ENCODE results near the gene FBXL14.

- no peak for TF ChIP-seq CTCF (IDR thresholded peaks at IDR 0.05)
- TF ChIP-seq POLR2A (IDR thresholded peaks at IDR 0.05): no peak
Measured at GRCh38 chr12:1595690-1596347, 1.4 kb upstream of the FBXL14 start.

All from prostate gland (tissue), 2 donors.